Activated naive CD8-positive, alpha-beta T cell treated with anti-CD3 and anti-CD28 coated beads for 36 hours (primary cell): Measurements from ENCODE around the gene RRP36. TPM values are rescaled to one million over a fixed set of nuclear protein-coding genes. Genes with fewer than 3 reads are reported as not detected.

Source experiments
- DNase-seq: peaks from one replicate; pipeline ENCODE4 v3.0.0; 2021
- H3K27ac Mint-ChIP-seq: one replicate; pipeline ENCODE4 v1.8.0; 2022; ENCODE audit warnings: mild to moderate bottlenecking, moderate library complexity, mixed read lengths
- H3K27me3 Mint-ChIP-seq: one replicate; pipeline ENCODE4 v1.8.0; 2022; ENCODE audit warnings: mild to moderate bottlenecking, mixed read lengths
- H3K36me3 Mint-ChIP-seq: one replicate; pipeline ENCODE4 v1.8.0; 2021; ENCODE audit warnings: mild to moderate bottlenecking, mixed read lengths
- H3K4me1 Mint-ChIP-seq: one replicate; pipeline ENCODE4 v1.8.0; 2021; ENCODE audit warnings: mixed read lengths
- H3K4me3 Mint-ChIP-seq: one replicate; pipeline ENCODE4 v1.8.0; 2022; ENCODE audit warnings: mild to moderate bottlenecking, moderate library complexity, mixed read lengths
- H3K9me3 Mint-ChIP-seq: one replicate; pipeline ENCODE4 v1.8.0; 2022; ENCODE audit warnings: mixed read lengths
- total RNA-seq, 2 experiments: library from RNA; stranded (reverse); gene quantifications; one replicate each; pipeline ENCODE4 v1.2.3, GENCODE V29; 2021

RRP36 gene
- total RNA-seq, 2 experiments from 2014 or later = 87.6 to 93.0 TPM

GRCh38 chr6:43016943-43017334 lies 4.5 kb upstream of the RRP36 start:
- peaks cover 33% of the 10 kb centered on the region for H3K4me1 Mint-ChIP-seq
- no peak for DNase-seq
- peaks cover 32% of the 10 kb centered on the region for H3K36me3 Mint-ChIP-seq
- no peaks in the 10 kb centered on the region for H3K9me3 Mint-ChIP-seq
- H3K27ac Mint-ChIP-seq = no peak overlapping the region
- H3K4me3 Mint-ChIP-seq = no peak overlapping the region
- no peaks in the 10 kb centered on the region for H3K27me3 Mint-ChIP-seq

- Mint-ChIP-seq H3K9me3 (no peaks in the 10 kb centered on the region), H3K4me3 (no peak overlapping the region), H3K4me1 (peaks cover 23% of the 10 kb centered on the region), H3K27ac (peak overlapping the region; percentile 38), H3K27me3 (no peaks in the 10 kb centered on the region), H3K36me3 (peaks cover 20% of the 10 kb centered on the region)
- DNase-seq = no peak
Measured at GRCh38 chr6:43019152-43019551, 2.3 kb upstream of the RRP36 start.

GRCh38 chr6:43020052-43020705 lies 1.2 kb upstream of the RRP36 start:
- Mint-ChIP-seq H3K4me1 (peaks cover 21% of the 10 kb centered on the region), H3K36me3 (peaks cover 24% of the 10 kb centered on the region), H3K27me3 (no peaks in the 10 kb centered on the region), H3K4me3 (peak overlapping the region; percentile 1), H3K27ac (peak overlapping the region; percentile 18), H3K9me3 (no peaks in the 10 kb centered on the region)
- no peak for DNase-seq

- Mint-ChIP-seq H3K4me1 (peaks cover 21% of the 10 kb centered on the region), H3K4me3 (peak overlapping the region; percentile 78), H3K9me3 (no peaks in the 10 kb centered on the region), H3K36me3 (peaks cover 26% of the 10 kb centered on the region), H3K27me3 (no peaks in the 10 kb centered on the region), H3K27ac (peak overlapping the region; percentile 76)
- DNase-seq = no peak
Measured at GRCh38 chr6:43020847-43021246, 576 bp upstream of the RRP36 start.

GRCh38 chr6:43024436-43024835 lies 3.0 kb downstream of the RRP36 start:
- peaks cover 26% of the 10 kb centered on the region for H3K36me3 Mint-ChIP-seq
- no peaks in the 10 kb centered on the region for H3K9me3 Mint-ChIP-seq
- no peak overlapping the region for H3K4me3 Mint-ChIP-seq
- DNase-seq = no peak
- peaks cover 17% of the 10 kb centered on the region for H3K4me1 Mint-ChIP-seq
- no peaks in the 10 kb centered on the region for H3K27me3 Mint-ChIP-seq
- peak overlapping the region; percentile 61 for H3K27ac Mint-ChIP-seq

- Mint-ChIP-seq H3K4me1 (peaks cover 8% of the 10 kb centered on the region), H3K9me3 (no peaks in the 10 kb centered on the region), H3K27me3 (no peaks in the 10 kb centered on the region), H3K27ac (peak overlapping the region; percentile 38), H3K36me3 (peaks cover 27% of the 10 kb centered on the region), H3K4me3 (no peak overlapping the region)
- DNase-seq = no peak
Measured at GRCh38 chr6:43026365-43026764, 4.9 kb downstream of the RRP36 start.

GRCh38 chr6:43029120-43029519 lies 7.7 kb downstream of the RRP36 start:
- no peak overlapping the region for H3K4me3 Mint-ChIP-seq
- peaks cover 15% of the 10 kb centered on the region for H3K4me1 Mint-ChIP-seq
- peaks cover 24% of the 10 kb centered on the region for H3K36me3 Mint-ChIP-seq
- DNase-seq = no peak
- no peaks in the 10 kb centered on the region for H3K9me3 Mint-ChIP-seq
- no peak overlapping the region for H3K27ac Mint-ChIP-seq
- H3K27me3 Mint-ChIP-seq = no peaks in the 10 kb centered on the region

- DNase-seq = no peak
- H3K36me3 Mint-ChIP-seq = peaks cover 14% of the 10 kb centered on the region
- H3K9me3 Mint-ChIP-seq = no peaks in the 10 kb centered on the region
- H3K4me3 Mint-ChIP-seq = no peak overlapping the region
- no peaks in the 10 kb centered on the region for H3K27me3 Mint-ChIP-seq
- peaks cover 10% of the 10 kb centered on the region for H3K4me1 Mint-ChIP-seq
- no peak overlapping the region for H3K27ac Mint-ChIP-seq
Measured at GRCh38 chr6:43032326-43032725, 10.9 kb downstream of the RRP36 start.

- H3K9me3 Mint-ChIP-seq = no peaks in the 10 kb centered on the region
- peaks cover 16% of the 10 kb centered on the region for H3K36me3 Mint-ChIP-seq
- H3K27ac Mint-ChIP-seq = no peak overlapping the region
- no peak for DNase-seq
- no peaks in the 10 kb centered on the region for H3K27me3 Mint-ChIP-seq
- peaks cover 10% of the 10 kb centered on the region for H3K4me1 Mint-ChIP-seq
- H3K4me3 Mint-ChIP-seq = no peak overlapping the region
Measured at GRCh38 chr6:43033496-43034189, 12.2 kb downstream of the RRP36 start.

GRCh38 chr6:43034190-43034525 lies 12.7 kb downstream of the RRP36 start:
- H3K4me3 Mint-ChIP-seq = no peak overlapping the region
- H3K36me3 Mint-ChIP-seq = peaks cover 16% of the 10 kb centered on the region
- H3K27me3 Mint-ChIP-seq = no peaks in the 10 kb centered on the region
- no peaks in the 10 kb centered on the region for H3K9me3 Mint-ChIP-seq
- no peak for DNase-seq
- peaks cover 10% of the 10 kb centered on the region for H3K4me1 Mint-ChIP-seq
- no peak overlapping the region for H3K27ac Mint-ChIP-seq

GRCh38 chr6:43035495-43036194 lies 14.2 kb downstream of the RRP36 start:
- peaks cover 10% of the 10 kb centered on the region for H3K4me1 Mint-ChIP-seq
- H3K27me3 Mint-ChIP-seq = no peaks in the 10 kb centered on the region
- peaks cover 8% of the 10 kb centered on the region for H3K36me3 Mint-ChIP-seq
- H3K9me3 Mint-ChIP-seq = no peaks in the 10 kb centered on the region
- no peak for DNase-seq
- peak overlapping the region; percentile 62 for H3K27ac Mint-ChIP-seq
- H3K4me3 Mint-ChIP-seq = no peak overlapping the region

GRCh38 chr6:43036712-43037111 lies 15.3 kb downstream of the RRP36 start:
- H3K36me3 Mint-ChIP-seq = peaks cover 8% of the 10 kb centered on the region
- peaks cover 8% of the 10 kb centered on the region for H3K4me1 Mint-ChIP-seq
- no peaks in the 10 kb centered on the region for H3K27me3 Mint-ChIP-seq
- no peak for DNase-seq
- no peaks in the 10 kb centered on the region for H3K9me3 Mint-ChIP-seq
- no peak overlapping the region for H3K27ac Mint-ChIP-seq
- no peak overlapping the region for H3K4me3 Mint-ChIP-seq

GRCh38 chr6:43037197-43037596 lies 15.8 kb downstream of the RRP36 start:
- H3K9me3 Mint-ChIP-seq = no peaks in the 10 kb centered on the region
- H3K4me1 Mint-ChIP-seq = peaks cover 5% of the 10 kb centered on the region
- peaks cover 5% of the 10 kb centered on the region for H3K36me3 Mint-ChIP-seq
- no peak overlapping the region for H3K4me3 Mint-ChIP-seq
- peak overlapping the region; percentile 44 for H3K27ac Mint-ChIP-seq
- no peaks in the 10 kb centered on the region for H3K27me3 Mint-ChIP-seq
- DNase-seq = no peak

GRCh38 chr6:43037706-43038105 lies 16.3 kb downstream of the RRP36 start:
- Mint-ChIP-seq H3K9me3 (no peaks in the 10 kb centered on the region), H3K4me1 (peaks cover 5% of the 10 kb centered on the region), H3K27ac (no peak overlapping the region), H3K36me3 (peaks cover 5% of the 10 kb centered on the region), H3K4me3 (no peak overlapping the region), H3K27me3 (no peaks in the 10 kb centered on the region)
- DNase-seq = no peak

GRCh38 chr6:43038727-43039126 lies 17.3 kb downstream of the RRP36 start:
- Mint-ChIP-seq H3K9me3 (no peaks in the 10 kb centered on the region), H3K4me3 (no peak overlapping the region), H3K36me3 (peaks cover 5% of the 10 kb centered on the region), H3K27ac (no peak overlapping the region), H3K4me1 (no peaks in the 10 kb centered on the region), H3K27me3 (no peaks in the 10 kb centered on the region)
- no peak for DNase-seq
